ENCODE results near the gene NKIRAS1.
A peak's percentile ranks its signal among the peaks of the same experiment; 100 is the strongest.

Gene NKIRAS1

DNA sequence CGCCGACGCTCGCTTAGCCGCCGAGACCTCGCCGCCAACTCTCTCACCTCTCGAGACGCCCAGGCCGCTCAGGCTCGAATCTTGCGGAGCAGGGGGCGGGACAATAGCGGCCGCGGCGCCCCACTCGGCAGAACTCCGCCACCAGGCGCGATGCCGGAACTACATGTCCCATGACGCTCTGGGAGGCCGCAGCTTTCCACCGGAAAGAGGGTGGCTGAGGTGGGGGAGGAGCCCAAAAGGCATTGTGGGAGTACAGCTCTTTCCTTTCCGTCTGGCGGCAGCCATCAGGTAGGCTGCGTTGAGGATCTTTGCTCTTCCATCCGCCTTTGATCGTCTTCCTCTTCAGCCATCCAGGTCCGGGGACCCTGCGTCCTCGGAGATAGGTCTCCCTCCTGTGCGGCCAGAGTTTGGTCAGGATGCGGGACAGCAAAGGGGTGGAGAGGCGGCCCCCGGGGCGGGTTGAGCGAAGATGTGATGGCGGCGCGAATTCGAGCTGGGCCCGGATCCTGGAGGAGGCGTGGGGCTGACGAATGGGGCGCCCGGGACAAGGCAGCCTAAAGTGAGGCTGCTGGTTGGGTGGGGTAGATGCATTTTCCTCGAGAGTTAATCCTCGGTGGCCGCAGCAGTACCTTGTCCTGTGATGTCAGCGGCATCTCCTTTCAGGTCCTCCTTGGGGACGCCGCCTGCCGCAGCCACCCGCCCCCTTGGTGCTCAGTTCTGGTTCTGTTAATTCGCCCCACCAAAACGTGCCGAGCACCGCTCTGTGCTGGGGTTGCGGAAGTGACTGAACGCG, at the start of gene NKIRAS1, which contains the start of gene RPL15:
Gene NKIRAS1 (minus strand): TSS at position 105 of the 793 bp plus-strand sequence. CDS start 6,086 bp downstream, outside the sequence.
Gene RPL15 (plus strand): TSS at position 247 of the 793 bp plus-strand sequence. CDS start 728 bp downstream, outside the sequence.
- peak; percentile 90 for DNase-seq

DNA sequence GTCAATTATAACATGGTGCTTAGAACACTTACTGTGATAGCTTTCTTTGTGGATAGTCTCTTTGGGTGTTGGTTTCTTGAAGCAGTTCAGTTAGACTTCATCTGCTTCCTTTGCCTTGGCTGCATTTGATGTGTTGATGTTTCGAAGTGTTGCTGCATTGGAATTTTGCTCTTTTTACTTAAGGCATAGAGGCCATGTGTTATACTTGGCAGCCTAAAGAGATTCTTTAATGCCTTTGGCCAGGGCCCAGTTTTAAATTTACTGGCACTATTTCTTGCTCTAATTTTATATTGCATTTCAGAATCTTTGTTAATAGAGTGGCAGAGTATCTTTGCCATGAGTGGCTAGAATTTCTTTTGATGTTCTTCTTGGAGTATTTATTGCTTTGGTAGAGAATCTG, 49.5 kb upstream of the NKIRAS1 start:
- no peak for DNase-seq

DNA sequence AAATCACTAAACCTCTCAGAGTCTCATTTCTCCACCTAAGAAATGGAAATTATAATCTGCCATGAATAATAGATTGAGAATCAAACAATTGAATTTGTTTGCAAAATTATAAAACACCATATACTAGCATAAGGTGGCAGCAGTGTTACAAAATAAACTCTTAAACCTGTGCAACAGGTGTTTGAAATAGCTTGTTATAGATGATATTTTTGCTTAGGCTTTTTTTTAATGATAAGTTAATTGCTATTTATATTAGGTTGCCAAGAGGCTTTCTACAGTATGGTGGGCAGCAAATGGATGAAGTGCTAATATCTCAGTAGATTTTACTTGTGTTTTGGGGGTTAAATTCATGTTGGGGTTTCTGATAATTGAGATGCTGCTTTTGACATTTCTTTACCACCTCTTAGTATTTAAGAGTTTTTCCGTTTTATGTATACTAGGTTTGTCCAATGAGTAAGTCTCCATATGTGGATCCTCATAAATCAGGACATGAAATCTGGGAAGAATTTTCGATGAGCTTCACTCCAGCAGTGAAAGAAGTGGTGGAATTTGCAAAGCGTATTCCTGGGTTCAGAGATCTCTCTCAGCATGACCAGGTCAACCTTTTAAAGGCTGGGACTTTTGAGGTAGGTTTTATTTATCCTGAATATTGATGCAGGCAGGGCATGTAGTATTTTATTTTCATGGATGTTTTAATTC, 47.9 kb upstream of the NKIRAS1 start:
- no peak for DNase-seq

DNA sequence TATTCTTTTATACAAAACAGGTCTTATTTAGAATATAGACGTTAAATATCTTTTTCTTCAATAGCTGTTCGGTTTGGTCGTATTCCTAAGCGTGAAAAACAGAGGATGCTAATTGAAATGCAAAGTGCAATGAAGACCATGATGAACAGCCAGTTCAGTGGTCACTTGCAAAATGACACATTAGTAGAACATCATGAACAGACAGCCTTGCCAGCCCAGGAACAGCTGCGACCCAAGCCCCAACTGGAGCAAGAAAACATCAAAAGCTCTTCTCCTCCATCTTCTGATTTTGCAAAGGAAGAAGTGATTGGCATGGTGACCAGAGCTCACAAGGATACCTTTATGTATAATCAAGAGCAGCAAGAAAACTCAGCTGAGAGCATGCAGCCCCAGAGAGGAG, 45.1 kb upstream of the NKIRAS1 start:
- DNase-seq: no peak

DNA sequence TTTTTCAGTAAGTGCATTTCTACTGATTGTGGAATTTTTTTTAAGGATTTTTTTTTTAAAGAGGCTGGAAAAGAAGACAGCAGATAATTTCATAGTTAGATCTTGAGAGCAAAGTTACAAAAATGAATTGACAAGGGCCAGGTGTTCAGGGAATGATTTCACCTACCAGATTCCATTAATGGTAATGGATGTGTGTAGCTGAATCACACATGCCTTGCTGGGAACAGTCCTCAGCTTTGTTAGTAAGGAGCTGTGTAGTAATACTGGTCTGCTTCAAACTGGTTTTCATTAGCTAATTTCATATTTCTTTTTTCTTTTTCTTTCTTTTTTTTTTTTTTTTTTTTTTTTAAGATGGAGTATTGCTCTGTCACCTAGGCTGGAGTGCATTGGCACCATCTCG, 44.3 kb upstream of the NKIRAS1 start:
- no peak for DNase-seq

DNA sequence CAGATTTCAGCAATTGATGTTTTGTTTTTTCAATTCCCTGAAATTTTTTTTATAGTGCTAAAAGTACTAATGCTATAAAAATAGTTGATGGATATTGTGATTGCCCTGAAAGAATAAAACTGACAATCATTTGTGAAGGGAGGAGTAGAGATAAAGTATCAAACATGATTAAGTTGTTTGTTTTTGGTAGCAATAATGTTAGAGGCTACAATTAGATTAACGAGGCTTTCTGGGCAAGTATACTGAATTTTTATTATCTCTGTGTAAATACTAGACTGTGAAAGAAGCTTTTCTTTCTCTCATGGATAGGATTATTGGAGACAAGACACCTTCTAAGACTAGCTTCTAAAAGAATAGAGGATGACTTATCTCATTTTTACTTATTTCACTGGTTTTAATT, 43.9 kb upstream of the NKIRAS1 start:
- no peak for DNase-seq

DNA sequence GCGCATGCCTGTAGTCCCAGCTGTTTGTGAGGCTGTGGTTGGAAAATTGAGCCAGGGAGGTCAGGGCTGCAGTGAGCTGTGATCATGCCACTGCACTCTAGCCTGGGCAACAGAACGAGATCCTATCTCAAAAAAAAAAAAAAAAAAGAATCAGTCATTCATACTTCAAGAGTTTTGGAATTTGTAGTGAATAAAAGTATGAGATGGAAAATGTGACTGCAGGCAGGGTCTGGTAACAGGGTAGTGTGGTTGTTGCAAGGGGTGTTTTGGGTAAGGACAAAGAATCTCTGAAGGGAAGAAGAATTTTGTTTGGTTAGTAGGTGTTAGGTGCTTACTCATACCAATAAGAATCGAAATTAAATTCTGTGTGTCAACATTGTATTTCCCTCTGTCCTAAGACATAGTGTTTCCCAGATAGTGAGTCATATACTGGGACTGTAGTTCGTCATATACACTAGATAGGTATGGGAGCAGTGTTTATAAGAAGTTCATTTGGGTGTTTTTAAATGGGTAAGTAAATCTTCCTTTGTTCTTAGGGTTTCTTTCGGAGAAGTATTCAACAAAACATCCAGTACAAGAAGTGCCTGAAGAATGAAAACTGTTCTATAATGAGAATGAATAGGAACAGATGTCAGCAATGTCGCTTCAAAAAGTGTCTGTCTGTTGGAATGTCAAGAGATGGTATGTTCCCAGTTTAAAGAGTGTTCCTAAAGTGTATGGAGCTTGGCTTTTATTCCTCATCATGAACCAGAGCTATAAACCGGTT, 42.5 kb upstream of the NKIRAS1 start:
- DNase-seq: no peak

DNA sequence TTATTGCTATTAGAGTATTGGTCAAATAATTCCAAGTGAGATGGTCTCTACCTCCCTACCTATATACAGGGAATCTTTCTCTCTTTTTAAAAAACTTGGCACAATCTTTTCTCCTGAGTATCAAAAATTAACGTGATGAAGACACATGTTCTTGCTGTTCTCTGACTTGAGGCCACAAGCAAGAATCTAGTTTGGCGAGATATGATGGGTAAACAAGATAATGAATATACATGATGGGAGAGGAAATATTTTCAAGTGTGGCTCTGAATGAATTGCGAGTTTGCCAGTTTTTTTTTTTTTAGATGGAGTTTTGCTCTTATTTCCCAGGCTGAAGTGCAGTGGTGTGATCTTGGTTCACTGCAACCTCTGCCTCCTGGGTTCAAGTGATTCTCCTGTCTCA, 39.9 kb upstream of the NKIRAS1 start:
- DNase-seq: no peak

DNA sequence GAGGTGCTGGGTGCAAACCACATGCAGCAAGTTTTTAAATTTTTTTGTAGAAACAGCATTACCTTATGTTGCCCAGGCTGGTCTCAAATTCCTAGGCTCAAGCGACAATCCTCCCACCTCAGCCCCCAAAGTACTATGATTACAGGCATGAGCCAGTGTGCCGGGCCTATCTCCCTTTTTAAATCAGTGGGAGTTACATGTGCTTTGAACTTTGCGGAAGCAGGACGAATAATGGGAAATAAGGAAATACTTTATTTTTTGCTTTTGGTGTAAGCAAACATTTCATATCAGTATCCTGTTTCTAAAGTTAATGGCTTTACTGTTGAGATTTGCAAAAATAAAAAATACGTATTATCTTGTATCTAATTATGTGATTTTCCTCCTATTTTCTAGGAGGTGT, 37.4 kb upstream of the NKIRAS1 start:
- no peak for DNase-seq

DNA sequence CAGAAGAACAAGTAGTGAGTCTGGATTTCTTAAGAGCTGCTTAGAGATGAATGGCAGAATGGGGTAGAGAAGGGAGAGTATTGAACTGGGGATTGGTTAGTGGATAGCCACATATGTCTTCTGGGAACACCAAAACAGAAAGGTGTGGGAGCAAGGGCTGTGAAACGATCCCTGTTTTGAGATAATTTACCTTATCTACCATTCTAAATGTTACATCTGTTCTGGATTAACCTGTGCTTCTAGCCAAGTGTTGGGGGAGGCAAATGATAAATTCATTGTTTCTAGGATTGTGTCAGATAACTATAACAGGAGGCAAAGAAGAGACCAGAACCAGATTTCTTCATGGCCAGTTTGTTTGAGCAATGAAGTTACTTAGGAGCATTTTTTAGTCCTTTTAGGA, 36.7 kb upstream of the NKIRAS1 start:
- DNase-seq: no peak

DNA sequence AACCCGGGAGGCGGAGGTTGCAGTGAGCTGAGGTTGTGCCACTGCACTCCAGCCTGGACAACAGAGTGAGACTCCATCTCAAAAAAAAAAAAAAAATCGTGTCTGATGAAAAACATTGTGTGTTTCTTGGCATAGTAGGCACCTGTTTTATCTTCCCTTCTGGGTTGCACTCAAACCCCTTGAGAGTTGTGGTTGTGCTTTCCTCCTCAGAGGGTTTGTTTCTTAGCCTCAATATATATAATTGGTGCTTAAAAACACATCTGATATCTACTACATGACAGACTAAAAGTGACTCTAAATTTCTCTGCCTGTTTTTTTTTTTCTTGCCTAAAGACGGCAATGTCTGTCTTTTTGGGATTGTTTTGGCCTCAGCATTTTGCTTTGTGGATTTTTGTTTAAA, 35.9 kb upstream of the NKIRAS1 start:
- DNase-seq: no peak

DNA sequence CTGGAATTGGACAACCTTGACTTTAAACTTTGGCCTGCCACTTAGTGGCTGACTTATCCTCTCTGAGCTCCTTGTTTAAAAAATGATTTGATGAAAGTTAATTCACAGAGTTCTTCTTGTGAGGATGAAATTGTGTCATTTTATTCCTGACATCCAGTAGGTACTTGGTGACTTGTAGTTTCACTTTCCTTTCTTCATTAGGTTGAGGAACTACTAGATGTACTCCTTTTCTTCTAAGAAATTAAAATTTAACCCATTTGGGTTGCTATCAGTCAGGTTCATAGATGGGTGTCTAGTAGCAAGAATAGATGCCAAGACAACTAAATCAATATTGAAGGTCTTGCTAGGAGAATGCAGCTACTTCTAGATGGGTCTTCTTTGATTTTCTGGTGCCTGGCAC, 33.5 kb upstream of the NKIRAS1 start:
- no peak for DNase-seq

DNA sequence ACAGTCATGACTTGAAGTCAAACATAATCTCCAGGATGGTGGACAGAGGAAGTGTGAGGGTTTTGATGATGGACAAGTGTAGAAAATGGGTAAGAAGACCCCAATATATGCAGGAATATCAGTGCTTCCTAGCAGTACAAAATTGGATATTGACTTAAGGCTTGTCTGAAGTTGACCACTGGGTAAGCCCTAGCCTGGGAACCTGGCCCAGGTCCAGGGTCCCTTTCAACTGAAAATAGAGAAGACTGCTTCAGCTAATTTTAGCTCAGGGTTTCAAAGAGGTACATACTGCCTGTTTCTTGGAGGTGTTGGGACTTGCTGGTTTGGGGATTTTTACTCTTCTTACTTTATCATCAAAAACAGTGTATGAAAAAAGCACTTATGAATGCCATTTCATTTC, 33.0 kb upstream of the NKIRAS1 start:
- no peak for DNase-seq

DNA sequence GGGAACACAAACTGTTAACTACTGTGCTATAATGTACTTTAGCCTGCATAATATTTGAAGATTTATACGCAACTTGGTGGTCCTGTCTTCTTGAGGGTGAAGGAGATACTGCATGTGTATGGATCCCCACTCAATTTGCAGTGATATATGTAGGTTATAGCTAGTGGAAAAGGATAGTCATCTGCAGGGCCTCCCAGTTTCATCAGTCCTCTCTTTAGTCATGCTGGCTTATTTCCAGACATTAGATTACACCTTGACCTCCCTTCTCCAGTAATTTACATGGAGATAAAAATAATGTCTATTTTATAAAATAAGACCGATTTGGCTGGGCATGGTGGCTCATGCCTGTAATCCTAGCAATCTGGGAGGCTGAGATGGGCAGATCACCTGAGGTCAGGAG, 32.0 kb upstream of the NKIRAS1 start:
- DNase-seq: no peak

DNA sequence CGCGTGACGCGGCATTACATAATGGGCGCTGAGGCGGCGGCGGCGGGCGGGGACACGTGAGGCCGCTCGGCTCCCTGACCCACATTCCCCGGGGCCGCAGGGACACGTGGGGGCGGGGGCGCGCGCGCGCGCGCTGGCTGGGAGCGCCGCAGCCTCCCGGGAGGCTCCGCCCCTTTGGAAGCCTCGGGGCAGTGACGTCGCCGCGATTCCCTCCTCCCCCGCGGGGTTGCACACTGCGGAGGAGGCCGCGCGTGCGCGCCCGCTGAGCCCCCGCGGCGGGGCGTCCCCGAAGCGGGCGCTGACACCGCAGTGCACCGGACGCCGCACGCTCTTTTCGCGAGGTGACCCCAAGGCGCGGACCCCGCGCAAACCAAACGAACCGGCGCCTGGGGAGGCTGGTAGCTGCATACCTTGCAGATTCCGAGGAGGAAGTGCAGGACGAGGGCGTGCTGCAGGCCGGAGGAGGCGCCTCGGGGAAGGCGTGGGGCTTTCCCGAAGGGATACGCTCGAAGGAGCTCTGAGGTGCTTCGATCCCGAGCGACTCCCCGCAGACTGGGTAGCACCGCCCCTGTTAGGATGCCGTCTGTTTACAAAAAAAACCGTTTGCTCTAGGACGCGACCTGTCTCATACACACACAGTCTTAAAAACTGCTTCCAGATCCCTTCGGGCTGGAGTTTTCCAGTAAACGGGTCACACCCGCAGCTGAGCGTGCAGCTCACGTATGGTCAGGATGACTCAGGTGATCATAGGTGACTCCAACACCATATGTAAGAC, 29.3 kb upstream of the NKIRAS1 start:
- DNase-seq: peak; percentile 89

DNA sequence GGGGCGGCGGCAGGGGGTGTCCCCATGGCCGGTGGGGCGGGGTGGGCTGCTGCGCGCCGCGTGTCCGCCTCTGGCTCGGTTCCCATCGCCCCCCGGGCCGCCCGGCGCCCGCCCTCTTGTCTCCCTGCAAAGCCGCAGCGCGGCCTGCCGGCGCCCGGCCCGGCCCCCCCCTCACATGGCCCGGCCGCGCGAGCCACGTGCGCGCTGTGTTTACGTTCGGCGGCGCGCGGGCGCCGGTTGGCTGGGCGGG, 28.8 kb upstream of the NKIRAS1 start:
- DNase-seq: no peak

DNA sequence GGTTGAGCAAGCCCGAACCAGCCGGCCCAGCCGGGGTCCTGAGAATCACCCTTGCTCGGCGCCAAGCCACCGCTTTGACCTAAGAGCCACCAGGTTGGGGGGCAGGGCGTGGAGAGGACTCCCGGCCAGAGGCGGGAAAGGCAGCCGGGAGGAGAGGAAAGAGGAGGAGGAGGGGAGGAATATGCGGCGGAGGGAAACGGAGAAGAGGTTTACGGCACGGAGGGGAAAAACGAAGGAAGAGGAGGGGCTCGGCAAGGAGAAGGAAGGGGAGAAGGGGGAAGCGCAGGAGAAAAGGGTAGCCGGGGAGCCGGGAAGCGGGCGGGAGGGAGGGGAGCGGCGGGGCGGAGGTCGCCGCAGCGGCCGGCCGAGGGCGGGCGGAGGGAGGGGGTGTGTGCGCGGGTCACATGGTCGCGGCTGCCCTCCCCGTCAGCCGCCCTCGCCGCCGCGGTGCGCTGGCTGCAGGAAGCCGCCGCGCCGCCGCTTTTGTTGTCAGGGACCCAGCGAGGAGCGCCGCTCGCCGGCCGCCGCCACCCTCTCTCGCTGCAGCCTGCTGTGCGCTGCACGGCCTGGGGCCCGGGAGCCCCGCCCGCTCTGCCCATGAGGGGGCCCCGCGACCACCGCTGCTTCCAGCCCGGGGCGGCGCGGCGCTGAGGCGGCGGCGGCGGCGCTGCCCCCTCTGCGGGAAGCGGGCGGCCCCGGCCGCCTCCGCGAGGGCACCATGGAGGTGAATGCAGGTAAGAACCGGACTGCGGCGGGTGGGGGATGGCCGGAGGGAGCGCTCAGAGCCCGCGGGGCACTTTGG, 28.3 kb upstream of the NKIRAS1 start, which contains the start of gene NR1D2:
Gene NR1D2 (plus strand): TSS at position 426 of the 802 bp plus-strand sequence. CDS start 293 bp downstream, at position 719.
- no peak for DNase-seq

DNA sequence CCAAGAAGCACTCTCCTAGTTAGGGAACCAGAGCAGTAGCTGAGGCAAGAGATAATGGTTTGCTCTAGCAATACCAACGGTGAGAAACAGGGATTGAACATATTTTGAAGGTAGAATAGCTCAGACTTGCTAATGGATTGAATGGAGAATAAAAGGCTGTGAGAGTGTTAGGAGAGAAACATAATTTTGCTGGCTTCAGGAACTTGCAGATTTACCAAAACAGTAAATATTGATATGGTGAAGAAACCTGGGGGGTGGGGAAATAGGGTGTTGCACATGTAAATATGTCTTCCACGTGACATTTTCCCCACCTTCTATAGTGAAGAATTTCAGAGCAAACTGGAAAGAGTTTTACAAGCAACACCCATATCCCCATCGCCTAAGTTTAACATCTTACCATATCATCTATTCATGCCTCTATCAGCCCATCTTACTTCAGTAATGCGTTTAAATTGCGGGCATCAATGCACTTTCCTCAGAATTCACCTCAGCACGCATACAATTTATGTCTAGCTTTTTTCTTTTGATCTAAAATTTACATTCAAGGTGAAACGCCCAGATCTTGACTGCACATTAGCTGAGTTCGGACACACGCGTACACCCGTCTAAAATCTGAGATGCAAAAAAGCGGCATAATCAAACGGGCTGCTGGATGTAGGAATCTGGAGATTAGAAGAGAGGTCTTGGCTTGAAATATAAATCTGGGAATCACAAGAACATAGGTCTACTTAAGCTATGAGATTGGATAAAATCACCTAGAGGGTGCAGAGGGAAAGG, 27.4 kb upstream of the NKIRAS1 start:
- DNase-seq: no peak

DNA sequence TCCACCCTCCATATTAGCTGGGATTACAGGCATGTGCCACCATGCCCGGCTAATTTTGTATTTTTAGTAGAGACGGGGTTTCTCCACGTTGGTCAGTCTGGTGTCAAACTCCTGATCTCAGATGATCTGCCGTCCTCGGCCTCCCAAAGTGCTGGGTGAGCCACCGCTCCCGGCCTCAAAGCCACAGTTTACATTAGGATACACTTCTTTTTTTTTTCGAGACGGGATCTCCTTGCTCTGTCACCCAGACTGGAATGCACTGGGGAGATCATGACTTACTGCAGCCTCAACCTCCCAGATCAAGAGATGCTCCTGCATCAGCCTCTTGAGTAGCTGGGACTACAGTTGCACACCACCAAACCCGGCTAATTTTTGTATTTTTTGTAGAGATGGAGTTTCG, 25.8 kb upstream of the NKIRAS1 start:
- DNase-seq: no peak

DNA sequence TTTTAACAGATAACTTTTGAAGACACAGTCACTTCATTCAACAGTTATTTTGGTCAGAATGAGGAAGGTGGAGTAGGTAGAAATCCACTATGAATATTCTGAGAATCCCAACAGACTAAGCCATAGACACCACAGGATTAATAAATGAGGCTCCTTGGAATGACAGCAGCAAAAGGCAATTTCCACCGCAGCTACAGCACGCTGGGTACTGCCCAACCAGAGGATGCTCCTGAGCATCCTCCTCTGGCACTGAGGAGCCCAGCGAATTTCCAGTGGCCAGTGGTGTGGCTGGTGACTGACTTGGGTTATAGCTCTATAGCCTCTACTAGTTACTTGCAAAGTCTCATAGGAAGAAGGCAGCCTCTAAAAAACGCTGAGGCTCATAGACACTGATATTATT, 24.6 kb upstream of the NKIRAS1 start:
- DNase-seq: no peak

DNA sequence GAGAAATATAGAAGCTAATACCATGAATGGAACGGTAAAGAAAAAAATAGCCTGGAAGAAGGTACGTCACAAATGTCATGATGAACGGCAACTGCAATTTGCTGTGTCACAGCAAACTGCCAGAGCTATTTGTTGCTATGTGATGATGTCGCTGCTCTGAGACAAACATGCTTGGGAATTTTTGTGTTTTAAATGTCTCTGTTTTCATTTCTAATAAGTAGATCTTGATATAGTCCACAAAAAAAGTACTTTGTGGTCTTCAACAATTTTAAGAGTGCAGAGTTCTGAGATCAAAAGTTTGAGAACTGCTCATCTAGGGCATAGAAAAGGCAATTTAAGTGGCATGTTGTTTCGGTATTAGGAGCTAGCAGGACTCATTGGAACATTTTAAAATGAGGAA, 24.0 kb upstream of the NKIRAS1 start:
- no peak for DNase-seq
